Middle frontal gyrus (tissue), 1 donor: ENCODE measurements around the gene RPL15.
"Not testable (repeated sequence)": the region's sequence is repeated elsewhere in the genome, so short reads cannot be mapped to it uniquely, and the experiment has no call there.

Source experiments
- DNase-seq: peaks from one replicate; pipeline ENCODE4 v3.0.0-alpha.2; 2015; ENCODE audit warnings: low spot score; ENCODE audit errors: extremely low spot score

Gene RPL15

GRCh38 chr3:23889386-23889785, 27.5 kb upstream of the RPL15 start:
- DNase-seq = no peak

- no peak for DNase-seq
These were observed 27.0 kb upstream of the RPL15 start for GRCh38 chr3:23889950-23890349.

- no peak for DNase-seq
These were observed 22.5 kb upstream of the RPL15 start for GRCh38 chr3:23894254-23895061.

- DNase-seq = no peak
These were observed 21.8 kb upstream of the RPL15 start for GRCh38 chr3:23895181-23895580.

- DNase-seq = no peak
These were observed 16.2 kb upstream of the RPL15 start for GRCh38 chr3:23900744-23901143.

- no peak for DNase-seq
These were observed 12.4 kb upstream of the RPL15 start for GRCh38 chr3:23904545-23904944.

- DNase-seq = no peak
These were observed 7.6 kb upstream of the RPL15 start for GRCh38 chr3:23909341-23909740.

- no peak for DNase-seq
These were observed 5.5 kb upstream of the RPL15 start for GRCh38 chr3:23911397-23911796.

- DNase-seq = not testable (repeated sequence)
These were observed 4.6 kb upstream of the RPL15 start for GRCh38 chr3:23912335-23912734.

- DNase-seq = no peak
These were observed 3.8 kb upstream of the RPL15 start for GRCh38 chr3:23913182-23913581.

GRCh38 chr3:23913873-23914743, 2.8 kb upstream of the RPL15 start:
- no peak for DNase-seq

- no peak for DNase-seq
These were observed 1.3 kb upstream of the RPL15 start for GRCh38 chr3:23915537-23916108.

GRCh38 chr3:23916152-23916885, 613 bp upstream of the RPL15 start:
- DNase-seq = no peak

- not testable (repeated sequence) for DNase-seq
These were observed 859 bp downstream of the RPL15 start for GRCh38 chr3:23917679-23918303.

GRCh38 chr3:23918331-23918730, 1.4 kb downstream of the RPL15 start:
- DNase-seq = not testable (repeated sequence)

GRCh38 chr3:23919628-23920027, 2.7 kb downstream of the RPL15 start:
- no peak for DNase-seq

- no peak for DNase-seq
These were observed 3.3 kb downstream of the RPL15 start for GRCh38 chr3:23920151-23920655.

GRCh38 chr3:23921052-23921511, 4.2 kb downstream of the RPL15 start:
- no peak for DNase-seq

GRCh38 chr3:23923786-23924185, 6.9 kb downstream of the RPL15 start:
- DNase-seq = no peak

GRCh38 chr3:23926246-23926645, 9.3 kb downstream of the RPL15 start:
- no peak for DNase-seq

- no peak for DNase-seq
These were observed 9.8 kb downstream of the RPL15 start for GRCh38 chr3:23926736-23927135.
